Measurements from ENCODE around the gene RNF168. TPM values are rescaled to one million over a fixed set of nuclear protein-coding genes. Genes with fewer than 3 reads are reported as not detected.
"Not testable (repeated sequence)": the region's sequence is repeated elsewhere in the genome, so short reads cannot be mapped to it uniquely, and the experiment has no call there.

RNF168 gene
- total and polyA plus RNA-seq, 8 donors = 4.4 to 27.8 (median 6.5) TPM

- no peak for TF ChIP-seq EP300 (IDR thresholded peaks at IDR 0.05)
- Histone ChIP-seq H3K9me3 (peaks cover 7 to 28% (median 22%) of the 10 kb centered on the region in 4 donors), H3K36me3 (no peaks in the 10 kb centered on the region), H3K4me3 (no peak overlapping the region), H3K4me1 (no peaks in the 10 kb centered on the region), H3K27me3 (no peaks in the 10 kb centered on the region), H3K27ac (no peak overlapping the region)
- intact Hi-C loops (cut with DNase I; ENCODE audit: low total_unique reads) = loop anchor here (10.0 kb wide), 1 partner anchor 260 kb away; no protein-coding TSS in a partner anchor
- no peak for DNase-seq
- 86 to 100% (median 97%) methylated on average over 1 of the region's 1 CpG for WGBS, 5 donors
Measured at GRCh38 chr3:196514350-196514716, 10.8 kb upstream of the RNF168 start.

DNA sequence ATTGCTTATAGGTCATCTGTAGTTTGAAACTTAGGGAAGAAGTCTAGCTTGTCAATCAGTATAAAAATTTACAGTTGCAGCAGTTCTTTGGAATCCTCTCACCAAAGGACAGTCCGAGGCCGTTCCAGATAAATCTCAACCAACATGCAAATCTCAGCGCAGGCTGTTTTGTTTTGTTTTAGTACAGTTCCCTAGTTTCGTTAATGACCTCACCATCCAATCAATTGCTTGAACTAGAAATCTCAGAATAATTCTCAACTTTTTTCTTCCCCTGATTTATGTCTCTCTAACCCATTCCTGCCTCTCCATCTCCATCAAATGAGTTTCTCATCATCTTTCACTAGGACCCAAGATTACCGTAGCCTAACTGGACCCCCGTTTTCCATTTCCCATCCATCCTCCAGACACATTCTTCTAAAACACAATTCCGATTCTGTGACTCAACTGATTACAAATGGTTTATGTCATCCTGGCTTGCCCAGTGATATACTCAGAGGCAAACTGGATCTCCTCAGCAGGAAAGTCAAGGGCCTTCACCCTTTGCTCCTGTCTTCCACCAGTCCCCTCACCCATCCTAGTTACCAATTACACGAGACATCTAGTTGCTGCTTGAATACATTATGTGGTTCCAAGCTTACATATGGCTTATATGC lies 10.3 kb upstream of the RNF168 start:
- Histone ChIP-seq H3K27ac (no peak overlapping the region), H3K36me3 (no peaks in the 10 kb centered on the region), H3K4me1 (no peaks in the 10 kb centered on the region), H3K4me3 (no peak overlapping the region), H3K9me3 (peaks cover 2 to 23% (median 17%) of the 10 kb centered on the region in 4 donors), H3K27me3 (no peaks in the 10 kb centered on the region)
- intact Hi-C loops (cut with DNase I; ENCODE audit: low total_unique reads) = loop anchor here (10.0 kb wide), 1 partner anchor 259 kb away; no protein-coding TSS in a partner anchor
- WGBS, 5 donors = 77 to 88% (median 83%) methylated on average over 8 of the region's 8 CpGs
- TF ChIP-seq, protein P1, sequence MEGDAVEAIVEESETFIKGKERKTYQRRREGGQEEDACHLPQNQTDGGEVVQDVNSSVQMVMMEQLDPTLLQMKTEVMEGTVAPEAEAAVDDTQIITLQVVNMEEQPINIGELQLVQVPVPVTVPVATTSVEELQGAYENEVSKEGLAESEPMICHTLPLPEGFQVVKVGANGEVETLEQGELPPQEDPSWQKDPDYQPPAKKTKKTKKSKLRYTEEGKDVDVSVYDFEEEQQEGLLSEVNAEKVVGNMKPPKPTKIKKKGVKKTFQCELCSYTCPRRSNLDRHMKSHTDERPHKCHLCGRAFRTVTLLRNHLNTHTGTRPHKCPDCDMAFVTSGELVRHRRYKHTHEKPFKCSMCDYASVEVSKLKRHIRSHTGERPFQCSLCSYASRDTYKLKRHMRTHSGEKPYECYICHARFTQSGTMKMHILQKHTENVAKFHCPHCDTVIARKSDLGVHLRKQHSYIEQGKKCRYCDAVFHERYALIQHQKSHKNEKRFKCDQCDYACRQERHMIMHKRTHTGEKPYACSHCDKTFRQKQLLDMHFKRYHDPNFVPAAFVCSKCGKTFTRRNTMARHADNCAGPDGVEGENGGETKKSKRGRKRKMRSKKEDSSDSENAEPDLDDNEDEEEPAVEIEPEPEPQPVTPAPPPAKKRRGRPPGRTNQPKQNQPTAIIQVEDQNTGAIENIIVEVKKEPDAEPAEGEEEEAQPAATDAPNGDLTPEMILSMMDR (IDR thresholded peaks at IDR 0.05) = no peak
- TF ChIP-seq EP300 (IDR thresholded peaks at IDR 0.05) (no peak), POLR2AphosphoS5 (IDR thresholded peaks at IDR 0.05) (no peak), POLR2A (IDR thresholded peaks at IDR 0.05) (no peak)
- DNase-seq = no peak

DNA sequence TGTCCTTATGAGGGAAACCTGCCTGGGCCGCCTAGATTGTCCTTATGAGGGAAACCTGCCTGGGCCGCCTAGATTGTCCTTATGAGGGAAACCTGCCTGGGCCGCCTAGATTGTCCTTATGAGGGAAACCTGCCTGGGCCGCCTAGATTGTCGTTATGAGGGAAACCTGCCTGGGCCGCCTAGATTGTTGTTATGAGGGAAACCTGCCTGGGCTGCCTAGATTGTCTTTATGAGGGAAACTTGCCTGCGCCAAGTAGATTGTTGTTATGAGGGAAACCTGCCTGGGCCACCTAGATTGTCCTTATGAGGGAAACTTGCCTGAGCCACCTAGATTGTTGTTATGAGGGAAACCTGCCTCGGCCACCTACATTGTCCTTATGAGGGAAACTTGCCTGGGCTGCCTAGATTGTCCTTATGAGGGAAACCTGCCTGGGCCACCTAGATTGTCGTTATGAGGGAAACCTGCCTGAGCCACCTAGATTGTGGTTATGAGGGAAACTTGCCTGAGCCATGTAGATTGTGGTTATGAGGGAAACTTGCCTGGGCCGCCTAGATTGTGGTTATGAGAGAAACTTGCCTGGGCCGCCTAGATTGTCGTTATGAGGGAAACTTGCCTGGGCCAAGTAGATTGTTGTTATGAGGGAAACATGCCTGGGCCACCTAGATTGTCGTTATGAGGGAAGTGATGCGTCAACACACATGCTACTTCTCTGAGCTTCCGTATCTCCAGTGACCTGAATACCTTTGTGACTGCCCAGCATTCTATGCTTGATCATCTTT lies 8.3 kb upstream of the RNF168 start:
- not testable (repeated sequence) for DNase-seq, H3K27me3 ChIP-seq, H3K4me1 ChIP-seq, H3K9me3 ChIP-seq, H3K36me3 ChIP-seq, H3K4me3 ChIP-seq, H3K27ac ChIP-seq
- 80 to 91% (median 86%) methylated on average over 10 to 15 of the region's 15 CpGs for WGBS, 5 donors
- intact Hi-C loops (cut with DNase I; ENCODE audit: low total_unique reads) = loop anchor here (10.0 kb wide), 1 partner anchor 257 kb away; no protein-coding TSS in a partner anchor

DNA sequence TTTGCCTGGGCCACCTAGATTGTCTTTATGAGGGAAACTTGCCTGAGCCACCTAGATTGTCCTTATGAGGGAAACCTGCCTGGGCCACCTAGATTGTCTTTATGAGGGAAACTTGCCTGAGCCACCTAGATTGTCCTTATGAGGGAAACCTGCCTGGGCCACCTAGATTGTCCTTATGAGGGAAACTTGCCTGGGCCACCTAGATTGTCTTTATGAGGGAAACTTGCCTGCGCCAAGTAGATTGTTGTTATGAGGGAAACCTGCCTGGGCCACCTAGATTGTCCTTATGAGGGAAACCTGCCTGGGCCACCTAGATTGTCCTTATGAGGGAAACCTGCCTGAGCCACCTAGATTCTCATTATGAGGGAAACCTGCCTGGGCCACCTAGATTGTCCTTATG lies 7.5 kb upstream of the RNF168 start:
- DNase-seq, H3K4me1 ChIP-seq, H3K27ac ChIP-seq, H3K36me3 ChIP-seq, H3K4me3 ChIP-seq, H3K27me3 ChIP-seq, H3K9me3 ChIP-seq: not testable (repeated sequence)
- WGBS, 5 donors = 97 to 100% (median 100%) methylated on average over 1 of the region's 1 CpG
- intact Hi-C loops (cut with DNase I; ENCODE audit: low total_unique reads) = loop anchor here (10.0 kb wide), 1 partner anchor 256 kb away; no protein-coding TSS in a partner anchor

GRCh38 chr3:196506687-196507086 lies 3.1 kb upstream of the RNF168 start:
- Histone ChIP-seq H3K27me3 (no peaks in the 10 kb centered on the region), H3K36me3 (no peaks in the 10 kb centered on the region), H3K4me3 (no peak overlapping the region), H3K27ac (no peak overlapping the region), H3K4me1 (peaks cover 0 to 8% (median 6%) of the 10 kb centered on the region in 4 donors), H3K9me3 (peaks cover 0 to 4% (median 0%) of the 10 kb centered on the region in 4 donors)
- DNase-seq = no peak
- intact Hi-C loops (cut with DNase I; ENCODE audit: low total_unique reads) = no loop called here
- no peak for TF ChIP-seq POLR2A (IDR thresholded peaks at IDR 0.05)
- TF ChIP-seq EP300 (IDR thresholded peaks at IDR 0.05) = no peak
- TF ChIP-seq POLR2AphosphoS5 (IDR thresholded peaks at IDR 0.05) = no peak
- TF ChIP-seq, protein P1 (IDR thresholded peaks at IDR 0.05) = no peak
- 82 to 91% (median 88%) methylated on average over 8 of the region's 8 CpGs for whole genome bisulfite sequencing, 5 donors

Measured in stomach (tissue), 9 donors.